ENCODE measurements around the gene KRTAP5-6.
A peak's percentile ranks its signal among the peaks of the same experiment; 100 is the strongest.
"Not testable (repeated sequence)": the region's sequence is repeated elsewhere in the genome, so short reads cannot be mapped to it uniquely, and the experiment has no call there.

The KRTAP5-6 gene

GRCh38 chr11:1655168-1656060 lies 41.6 kb upstream of the KRTAP5-6 start:
- Mint-ChIP-seq H3K27me3 (peaks cover 93% of the 10 kb centered on the region), H3K27ac (no peak overlapping the region), H3K36me3 (no peaks in the 10 kb centered on the region), H3K4me3 (no peak overlapping the region), H3K9me3 (no peaks in the 10 kb centered on the region), H3K4me1 (peaks cover 6% of the 10 kb centered on the region)
- ATAC-seq, result no peak

GRCh38 chr11:1656061-1656441 lies 40.9 kb upstream of the KRTAP5-6 start:
- no peak overlapping the region for H3K4me3 Mint-ChIP-seq
- H3K27ac Mint-ChIP-seq, result no peak overlapping the region
- H3K27me3 Mint-ChIP-seq, result peaks cover 94% of the 10 kb centered on the region
- ATAC-seq, result no peak
- H3K4me1 Mint-ChIP-seq, result peaks cover 6% of the 10 kb centered on the region
- no peaks in the 10 kb centered on the region for H3K36me3 Mint-ChIP-seq
- H3K9me3 Mint-ChIP-seq, result no peaks in the 10 kb centered on the region

GRCh38 chr11:1656670-1657069 lies 40.3 kb upstream of the KRTAP5-6 start:
- ATAC-seq, result no peak
- no peak overlapping the region for H3K27ac Mint-ChIP-seq
- H3K4me3 Mint-ChIP-seq, result no peak overlapping the region
- H3K4me1 Mint-ChIP-seq, result peaks cover 6% of the 10 kb centered on the region
- no peaks in the 10 kb centered on the region for H3K36me3 Mint-ChIP-seq
- H3K9me3 Mint-ChIP-seq, result no peaks in the 10 kb centered on the region
- peaks cover 94% of the 10 kb centered on the region for H3K27me3 Mint-ChIP-seq

- Mint-ChIP-seq H3K4me3 (no peak overlapping the region), H3K36me3 (no peaks in the 10 kb centered on the region), H3K9me3 (no peaks in the 10 kb centered on the region), H3K27me3 (peaks cover 85% of the 10 kb centered on the region), H3K27ac (no peak overlapping the region), H3K4me1 (peaks cover 6% of the 10 kb centered on the region)
- ATAC-seq, result no peak
Measured at GRCh38 chr11:1659506-1659905, 37.5 kb upstream of the KRTAP5-6 start.

- Mint-ChIP-seq H3K9me3 (no peaks in the 10 kb centered on the region), H3K4me3 (no peak overlapping the region), H3K27me3 (peaks cover 82% of the 10 kb centered on the region), H3K27ac (no peak overlapping the region), H3K36me3 (no peaks in the 10 kb centered on the region), H3K4me1 (peaks cover 6% of the 10 kb centered on the region)
- no peak for ATAC-seq
Measured at GRCh38 chr11:1660111-1660867, 36.7 kb upstream of the KRTAP5-6 start.

GRCh38 chr11:1661454-1662269 lies 35.3 kb upstream of the KRTAP5-6 start:
- peaks cover 72% of the 10 kb centered on the region for H3K27me3 Mint-ChIP-seq
- H3K36me3 Mint-ChIP-seq, H3K4me3 Mint-ChIP-seq, H3K27ac Mint-ChIP-seq, H3K9me3 Mint-ChIP-seq, H3K4me1 Mint-ChIP-seq, ATAC-seq: not testable (repeated sequence)

- H3K9me3 Mint-ChIP-seq, H3K4me1 Mint-ChIP-seq, ATAC-seq, H3K36me3 Mint-ChIP-seq, H3K27ac Mint-ChIP-seq, H3K4me3 Mint-ChIP-seq: not testable (repeated sequence)
- H3K27me3 Mint-ChIP-seq, result peaks cover 65% of the 10 kb centered on the region
Measured at GRCh38 chr11:1662699-1663283, 34.2 kb upstream of the KRTAP5-6 start.

- no peak for ATAC-seq
- no peaks in the 10 kb centered on the region for H3K36me3 Mint-ChIP-seq
- H3K27me3 Mint-ChIP-seq, result peaks cover 64% of the 10 kb centered on the region
- peaks cover under 1% of the 10 kb centered on the region for H3K9me3 Mint-ChIP-seq
- H3K27ac Mint-ChIP-seq, result no peak overlapping the region
- no peak overlapping the region for H3K4me3 Mint-ChIP-seq
- no peaks in the 10 kb centered on the region for H3K4me1 Mint-ChIP-seq
Measured at GRCh38 chr11:1665313-1665712, 31.7 kb upstream of the KRTAP5-6 start.

- Mint-ChIP-seq H3K4me3 (no peak overlapping the region), H3K27me3 (peaks cover 45% of the 10 kb centered on the region), H3K4me1 (no peaks in the 10 kb centered on the region), H3K36me3 (no peaks in the 10 kb centered on the region), H3K9me3 (peaks cover 7% of the 10 kb centered on the region), H3K27ac (no peak overlapping the region)
- peak; percentile 42 for ATAC-seq
Measured at GRCh38 chr11:1667121-1667850, 29.7 kb upstream of the KRTAP5-6 start.

- Mint-ChIP-seq H3K4me1 (no peaks in the 10 kb centered on the region), H3K36me3 (no peaks in the 10 kb centered on the region), H3K9me3 (peaks cover 7% of the 10 kb centered on the region), H3K27ac (no peak overlapping the region), H3K27me3 (peaks cover 39% of the 10 kb centered on the region), H3K4me3 (no peak overlapping the region)
- no peak for ATAC-seq
Measured at GRCh38 chr11:1667906-1668305, 29.1 kb upstream of the KRTAP5-6 start.

- Mint-ChIP-seq H3K27ac (no peak overlapping the region), H3K9me3 (peaks cover 7% of the 10 kb centered on the region), H3K4me1 (no peaks in the 10 kb centered on the region), H3K36me3 (no peaks in the 10 kb centered on the region), H3K27me3 (peaks cover 38% of the 10 kb centered on the region), H3K4me3 (no peak overlapping the region)
- no peak for ATAC-seq
Measured at GRCh38 chr11:1668911-1669473, 28.0 kb upstream of the KRTAP5-6 start.

- H3K27me3 Mint-ChIP-seq, result peaks cover 43% of the 10 kb centered on the region
- H3K4me1 Mint-ChIP-seq, result no peaks in the 10 kb centered on the region
- no peak overlapping the region for H3K4me3 Mint-ChIP-seq
- no peak for ATAC-seq
- H3K27ac Mint-ChIP-seq, result no peak overlapping the region
- H3K36me3 Mint-ChIP-seq, result no peaks in the 10 kb centered on the region
- peaks cover 7% of the 10 kb centered on the region for H3K9me3 Mint-ChIP-seq
Measured at GRCh38 chr11:1669546-1670218, 27.3 kb upstream of the KRTAP5-6 start.

GRCh38 chr11:1670457-1670856 lies 26.5 kb upstream of the KRTAP5-6 start:
- peaks cover 44% of the 10 kb centered on the region for H3K27me3 Mint-ChIP-seq
- H3K27ac Mint-ChIP-seq, H3K9me3 Mint-ChIP-seq, H3K4me1 Mint-ChIP-seq, ATAC-seq, H3K4me3 Mint-ChIP-seq, H3K36me3 Mint-ChIP-seq: not testable (repeated sequence)

GRCh38 chr11:1670905-1671371 lies 26.1 kb upstream of the KRTAP5-6 start:
- Mint-ChIP-seq H3K27me3 (peaks cover 48% of the 10 kb centered on the region), H3K27ac (no peak overlapping the region), H3K9me3 (peaks cover 7% of the 10 kb centered on the region)

More at GRCh38 chr11:1670905-1671371, 26.1 kb upstream of the KRTAP5-6 start:
- no peak for ATAC-seq
- H3K36me3 Mint-ChIP-seq, result no peaks in the 10 kb centered on the region
- no peaks in the 10 kb centered on the region for H3K4me1 Mint-ChIP-seq
- H3K4me3 Mint-ChIP-seq, result no peak overlapping the region

Data from stimulated activated memory B cell treated with anti-CD40 and anti-IgM and Interleukin-4, amounts not matched to agents 10 μg/mL and 1 μg/mL and 100 μg/mL, for 72 hours (primary cell).